Gastrocnemius medialis (tissue), 4 donors: ENCODE results near the gene ATP1A2. TPM values are rescaled to one million over a fixed set of nuclear protein-coding genes. Genes with fewer than 3 reads are reported as not detected.

Experiments used
- ATAC-seq, 2 donors: fragments of 150-250 bp; one replicate each; pipeline ENCODE4 v1.9.1; 2016
- DNase-seq, 2 donors: peaks; one replicate each; pipeline ENCODE4 v3.0.0-alpha.2; 2019
- H3K27ac ChIP-seq, 4 donors: fragments of 200-600 bp; sonication (generic); 1 replicate in 1 of 4; 2 replicates in 3 of 4; pipeline ENCODE4 v1.5.1; 2016 to 2018; ENCODE audit warnings: mild to moderate bottlenecking in 2 of 4, moderate library complexity in 1 of 4
- H3K27me3 ChIP-seq, 3 donors: fragments of 200-600 bp; sonication (generic) in 2 of 3; 1 replicate in 1 of 3; 2 replicates in 2 of 3; pipeline versions ENCODE4 v1.5.1 to v1.6.0; 2016 to 2019; ENCODE audit warnings: mild to moderate bottlenecking in 1 of 3, moderate library complexity in 1 of 3
- H3K36me3 ChIP-seq, 2 donors: fragments of 200-600 bp; sonication (generic) in 1 of 2; one replicate each; pipeline ENCODE4 v1.5.1; 2017 to 2018
- H3K4me1 ChIP-seq, 2 donors: fragments of 200-600 bp; sonication (generic) in 1 of 2; one replicate each; pipeline ENCODE4 v1.5.1; 2016 to 2017; ENCODE audit warnings: mild to moderate bottlenecking in 2 of 2
- H3K4me3 ChIP-seq, 4 donors: fragments of 200-600 bp; sonication (generic) in 3 of 4; 1 replicate in 1 of 4; 2 replicates in 3 of 4; pipeline ENCODE4 v1.5.1; 2016 to 2019; ENCODE audit warnings: mild to moderate bottlenecking in 2 of 4
- H3K9me3 ChIP-seq, 3 donors: fragments of 200-600 bp; sonication (generic) in 2 of 3; 1 replicate in 1 of 3; 2 replicates in 2 of 3; pipeline ENCODE4 v1.5.1; 2016 to 2019
- POLR2A ChIP-seq, 2 donors: fragments of 450-650 bp; IDR thresholded peaks; one replicate each; pipeline ENCODE4 v1.6.1; 2017; ENCODE audit warnings: antibody characterized with exemption in 2 of 2, mild to moderate bottlenecking in 2 of 2, moderate library complexity in 2 of 2
- in situ Hi-C, 4 donors: fragments of 200-750 bp; cut with MboI; loops; one replicate each; pipeline versions ENCODE4 v1.15.0 to v1.8.0; 2017; ENCODE audit warnings: low sequenced_read_pairs in 4 of 4
- intact Hi-C: fragments of 100-400 bp; cut with DNase I; formaldehyde crosslinking; loops from one replicate; pipeline ENCODE4 v1.15.1; 2023; ENCODE audit warnings: low total_unique reads
- total RNA-seq, 4 donors: library from RNA; depleted of rRNA; stranded (reverse); fragments of >200 nt; gene quantifications; one replicate each; pipeline versions ENCODE4 v1.1.0 to v1.2.3, GENCODE V29; 2016
- TF ChIP-seq, protein P1 (sequence below), 5 experiments: fragments of 450-650 bp in 3 of 5; fragments of 200-600 bp in 2 of 5; sonication (generic) in 2 of 5; IDR thresholded peaks in 4 of 5; conservative IDR thresholded peaks in 1 of 5; 1 replicate in 4 of 5; 2 replicates in 1 of 5; pipeline ENCODE4 v1.5.1; 2016 to 2019; ENCODE audit warnings: antibody characterized with exemption in 5 of 5, mild to moderate bottlenecking in 3 of 5, moderate library complexity in 3 of 5

Gene ATP1A2
- total RNA-seq, 4 donors from 2014 or later, result 281 to 710 (median 413) TPM

DNA sequence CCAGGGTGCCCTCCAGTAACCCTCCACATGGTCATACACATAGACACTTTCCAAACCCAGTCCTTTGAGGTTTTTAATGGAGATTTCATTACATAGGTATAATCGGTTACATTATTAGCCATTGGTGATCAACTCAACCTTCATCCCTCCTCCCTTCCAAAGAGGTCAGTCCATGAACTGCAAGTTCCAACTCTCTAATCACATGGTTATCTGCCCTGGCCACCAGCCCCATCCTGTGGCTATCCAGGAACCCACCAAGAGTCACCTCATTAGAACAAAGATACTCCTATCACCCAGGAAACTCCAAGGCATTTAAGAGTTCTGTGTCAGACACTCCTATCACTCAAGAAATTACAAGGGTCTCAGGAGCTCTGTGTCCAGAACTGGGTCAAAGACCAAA lies 48.1 kb downstream of the ATP1A2 start:
- Histone ChIP-seq H3K4me1 (peaks cover 8% of the 10 kb centered on the region in 2 donors), H3K4me3 (no peak overlapping the region), H3K9me3 (no peaks in the 10 kb centered on the region), H3K27me3 (no peaks in the 10 kb centered on the region), H3K36me3 (no peaks in the 10 kb centered on the region), H3K27ac (no peak overlapping the region)
- in situ Hi-C loops, result no loop called here
- DNase-seq (no peak), ATAC-seq (peak in 1 of 2 donors; percentile 28)
- TF ChIP-seq, protein P1, sequence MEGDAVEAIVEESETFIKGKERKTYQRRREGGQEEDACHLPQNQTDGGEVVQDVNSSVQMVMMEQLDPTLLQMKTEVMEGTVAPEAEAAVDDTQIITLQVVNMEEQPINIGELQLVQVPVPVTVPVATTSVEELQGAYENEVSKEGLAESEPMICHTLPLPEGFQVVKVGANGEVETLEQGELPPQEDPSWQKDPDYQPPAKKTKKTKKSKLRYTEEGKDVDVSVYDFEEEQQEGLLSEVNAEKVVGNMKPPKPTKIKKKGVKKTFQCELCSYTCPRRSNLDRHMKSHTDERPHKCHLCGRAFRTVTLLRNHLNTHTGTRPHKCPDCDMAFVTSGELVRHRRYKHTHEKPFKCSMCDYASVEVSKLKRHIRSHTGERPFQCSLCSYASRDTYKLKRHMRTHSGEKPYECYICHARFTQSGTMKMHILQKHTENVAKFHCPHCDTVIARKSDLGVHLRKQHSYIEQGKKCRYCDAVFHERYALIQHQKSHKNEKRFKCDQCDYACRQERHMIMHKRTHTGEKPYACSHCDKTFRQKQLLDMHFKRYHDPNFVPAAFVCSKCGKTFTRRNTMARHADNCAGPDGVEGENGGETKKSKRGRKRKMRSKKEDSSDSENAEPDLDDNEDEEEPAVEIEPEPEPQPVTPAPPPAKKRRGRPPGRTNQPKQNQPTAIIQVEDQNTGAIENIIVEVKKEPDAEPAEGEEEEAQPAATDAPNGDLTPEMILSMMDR (IDR thresholded peaks at IDR 0.05 in 4 of 5, conservative IDR thresholded peaks at IDR 0.05 in 1 of 5), result no peak
- no peak for TF ChIP-seq POLR2A (IDR thresholded peaks at IDR 0.05)
- intact Hi-C loops, result loop anchor here (5.0 kb wide), 1 partner anchor 61 kb away; no protein-coding TSS in a partner anchor

DNA sequence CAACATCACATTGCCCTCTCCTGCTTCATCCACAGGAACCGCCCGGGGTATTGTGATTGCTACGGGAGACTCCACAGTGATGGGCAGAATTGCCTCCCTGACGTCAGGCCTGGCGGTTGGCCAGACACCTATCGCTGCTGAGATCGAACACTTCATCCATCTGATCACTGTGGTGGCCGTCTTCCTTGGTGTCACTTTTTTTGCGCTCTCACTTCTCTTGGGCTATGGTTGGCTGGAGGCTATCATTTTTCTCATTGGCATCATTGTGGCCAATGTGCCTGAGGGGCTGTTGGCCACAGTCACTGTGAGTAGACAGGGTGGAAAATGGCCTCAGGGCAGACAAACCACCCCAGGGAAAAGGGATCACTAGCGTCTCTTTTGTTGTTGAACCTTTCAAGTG lies 48.6 kb downstream of the ATP1A2 start:
- intact Hi-C loops (loop anchor here (5.0 kb wide), 1 partner anchor 62 kb away; no protein-coding TSS in a partner anchor), in situ Hi-C loops (no loop called here)
- ATAC-seq (no peak), DNase-seq (no peak)
- H3K4me3 ChIP-seq, result no peak overlapping the region
- H3K27ac ChIP-seq, result no peak overlapping the region
- H3K36me3 ChIP-seq, result no peaks in the 10 kb centered on the region
- TF ChIP-seq POLR2A (IDR thresholded peaks at IDR 0.05), result no peak
- TF ChIP-seq, protein P1 (IDR thresholded peaks at IDR 0.05 in 4 of 5, conservative IDR thresholded peaks at IDR 0.05 in 1 of 5), result no peak
- no peaks in the 10 kb centered on the region for H3K27me3 ChIP-seq
- no peaks in the 10 kb centered on the region for H3K9me3 ChIP-seq
- H3K4me1 ChIP-seq, result peaks cover 8 to 12% of the 10 kb centered on the region in 2 donors

DNA sequence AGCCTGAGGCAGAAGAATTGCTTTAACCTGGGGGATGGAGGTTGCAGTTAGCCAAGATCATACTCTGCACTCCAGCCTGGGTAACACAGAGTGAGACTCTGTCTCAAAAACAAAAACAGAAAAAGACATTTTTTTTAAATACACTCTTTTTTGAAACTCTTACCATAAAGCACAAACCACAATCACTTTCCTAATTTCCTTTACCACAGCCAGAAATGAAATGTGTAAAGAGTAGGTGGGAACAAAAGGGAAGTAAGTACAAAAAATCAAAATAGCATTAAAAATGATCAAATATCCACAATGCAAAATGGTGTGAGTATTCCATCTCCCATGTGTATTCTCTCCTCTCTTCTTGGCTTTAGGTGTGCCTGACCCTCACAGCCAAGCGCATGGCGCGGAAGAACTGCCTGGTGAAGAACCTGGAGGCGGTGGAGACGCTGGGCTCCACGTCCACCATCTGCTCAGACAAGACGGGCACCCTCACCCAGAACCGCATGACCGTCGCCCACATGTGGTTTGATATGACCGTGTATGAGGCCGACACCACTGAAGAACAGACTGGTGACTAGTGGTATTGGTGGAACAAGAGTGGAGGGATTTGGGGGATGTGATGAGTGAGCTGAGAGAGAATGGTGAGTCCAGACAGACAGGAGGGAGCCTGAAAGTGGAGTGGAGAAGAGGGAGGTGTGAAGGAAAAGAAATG lies 50.8 kb downstream of the ATP1A2 start:
- no peak for DNase-seq
- TF ChIP-seq POLR2A (IDR thresholded peaks at IDR 0.05), result no peak
- Histone ChIP-seq H3K27ac (peak overlapping the region in 3 of 4 donors; percentile 61 to 66 (median 63)), H3K9me3 (no peaks in the 10 kb centered on the region), H3K4me1 (peaks cover 8 to 20% of the 10 kb centered on the region in 2 donors), H3K4me3 (no peak overlapping the region), H3K27me3 (no peaks in the 10 kb centered on the region), H3K36me3 (no peaks in the 10 kb centered on the region)
- intact Hi-C loops (no loop called here), in situ Hi-C loops (no loop called here)
- ATAC-seq, result no peak

- TF ChIP-seq, protein P1 (IDR thresholded peaks at IDR 0.05 in 4 of 5, conservative IDR thresholded peaks at IDR 0.05 in 1 of 5), result no peak
- TF ChIP-seq POLR2A (IDR thresholded peaks at IDR 0.05), result no peak
- H3K4me3 ChIP-seq, result no peak overlapping the region
- DNase-seq (no peak), ATAC-seq (no peak)
- H3K9me3 ChIP-seq, result no peaks in the 10 kb centered on the region
- peaks cover 8 to 20% of the 10 kb centered on the region in 2 donors for H3K4me1 ChIP-seq
- in situ Hi-C loops, result no loop called here
- no peaks in the 10 kb centered on the region for H3K36me3 ChIP-seq
- intact Hi-C loops, result no loop called here
- no peak overlapping the region for H3K27ac ChIP-seq
- no peaks in the 10 kb centered on the region for H3K27me3 ChIP-seq
Observed at GRCh38 chr1:160167056-160167455, 51.5 kb downstream of the ATP1A2 start.

GRCh38 chr1:160167580-160167979 lies 52.0 kb downstream of the ATP1A2 start:
- H3K36me3 ChIP-seq, result no peaks in the 10 kb centered on the region
- no peak for TF ChIP-seq POLR2A (IDR thresholded peaks at IDR 0.05)
- TF ChIP-seq, protein P1 (IDR thresholded peaks at IDR 0.05 in 4 of 5, conservative IDR thresholded peaks at IDR 0.05 in 1 of 5), result no peak
- peak in 1 of 2 donors; percentile 8 for ATAC-seq
- no peaks in the 10 kb centered on the region for H3K27me3 ChIP-seq
- H3K4me3 ChIP-seq, result no peak overlapping the region
- in situ Hi-C loops, result no loop called here
- DNase-seq, result no peak
- intact Hi-C loops, result no loop called here
- H3K9me3 ChIP-seq, result no peaks in the 10 kb centered on the region
- H3K4me1 ChIP-seq, result peaks cover 8 to 20% of the 10 kb centered on the region in 2 donors
- H3K27ac ChIP-seq, result peak overlapping the region in 1 of 4 donors; percentile 71
